GM10248 (cell line): ENCODE results near the gene EGR1.

Experiments used
- CTCF ChIA-PET: fragments of 300-600 bp; sonication (Branson Sonifier 250); formaldehyde crosslinking; extraction: SDS; loops from one replicate; lab custom pipeline; 2021; ENCODE audit warnings: antibody characterized with exemption; lab: Yijun Ruan, JAX
- POLR2A ChIA-PET: fragments of 350-650 bp; sonication (Branson Sonifier 250); formaldehyde crosslinking; extraction: SDS; loops from one replicate; lab custom pipeline; 2020; ENCODE audit warnings: antibody characterized with exemption; lab: Yijun Ruan, JAX
- DNase-seq: peaks from one replicate; pipeline ENCODE4 v3.0.0; 2012; ENCODE audit errors: extremely low spot score
- TF ChIP-seq, protein P1 (sequence below): IDR thresholded peaks from 2 replicates; pipeline ENCODE4 v1.5.1; 2012; ENCODE audit warnings: mild to moderate bottlenecking, low read depth; ENCODE audit errors: extremely low read depth, missing control alignments, control extremely low read depth

Gene EGR1

DNA sequence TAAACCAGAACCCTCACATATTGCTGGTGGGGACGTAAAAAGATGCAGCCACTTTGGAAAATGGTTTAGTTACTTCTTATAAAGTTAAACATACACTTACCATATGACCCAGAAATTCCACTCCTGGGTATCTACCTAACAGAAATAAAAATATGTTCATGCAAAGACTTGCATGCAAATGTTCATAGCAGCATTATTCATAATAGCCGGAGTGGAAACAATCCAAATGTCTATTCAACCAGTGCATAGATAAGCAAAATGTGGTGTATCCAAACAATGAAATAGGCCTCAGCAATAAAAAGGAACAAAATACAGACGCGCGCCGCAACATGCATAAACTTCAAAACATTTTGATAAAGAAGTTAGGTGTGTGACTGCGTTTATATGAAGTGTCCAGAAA is 11.6 kb downstream of the EGR1 start:
- ChIA-PET CTCF (interaction anchor here (2.4 kb wide), 1 partner anchor 27 kb away, joined by 6 read pairs; no protein-coding TSS in a partner anchor), POLR2A (no interaction called here)
- TF ChIP-seq, protein P1, sequence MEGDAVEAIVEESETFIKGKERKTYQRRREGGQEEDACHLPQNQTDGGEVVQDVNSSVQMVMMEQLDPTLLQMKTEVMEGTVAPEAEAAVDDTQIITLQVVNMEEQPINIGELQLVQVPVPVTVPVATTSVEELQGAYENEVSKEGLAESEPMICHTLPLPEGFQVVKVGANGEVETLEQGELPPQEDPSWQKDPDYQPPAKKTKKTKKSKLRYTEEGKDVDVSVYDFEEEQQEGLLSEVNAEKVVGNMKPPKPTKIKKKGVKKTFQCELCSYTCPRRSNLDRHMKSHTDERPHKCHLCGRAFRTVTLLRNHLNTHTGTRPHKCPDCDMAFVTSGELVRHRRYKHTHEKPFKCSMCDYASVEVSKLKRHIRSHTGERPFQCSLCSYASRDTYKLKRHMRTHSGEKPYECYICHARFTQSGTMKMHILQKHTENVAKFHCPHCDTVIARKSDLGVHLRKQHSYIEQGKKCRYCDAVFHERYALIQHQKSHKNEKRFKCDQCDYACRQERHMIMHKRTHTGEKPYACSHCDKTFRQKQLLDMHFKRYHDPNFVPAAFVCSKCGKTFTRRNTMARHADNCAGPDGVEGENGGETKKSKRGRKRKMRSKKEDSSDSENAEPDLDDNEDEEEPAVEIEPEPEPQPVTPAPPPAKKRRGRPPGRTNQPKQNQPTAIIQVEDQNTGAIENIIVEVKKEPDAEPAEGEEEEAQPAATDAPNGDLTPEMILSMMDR = no peak
- no peak for DNase-seq

DNA sequence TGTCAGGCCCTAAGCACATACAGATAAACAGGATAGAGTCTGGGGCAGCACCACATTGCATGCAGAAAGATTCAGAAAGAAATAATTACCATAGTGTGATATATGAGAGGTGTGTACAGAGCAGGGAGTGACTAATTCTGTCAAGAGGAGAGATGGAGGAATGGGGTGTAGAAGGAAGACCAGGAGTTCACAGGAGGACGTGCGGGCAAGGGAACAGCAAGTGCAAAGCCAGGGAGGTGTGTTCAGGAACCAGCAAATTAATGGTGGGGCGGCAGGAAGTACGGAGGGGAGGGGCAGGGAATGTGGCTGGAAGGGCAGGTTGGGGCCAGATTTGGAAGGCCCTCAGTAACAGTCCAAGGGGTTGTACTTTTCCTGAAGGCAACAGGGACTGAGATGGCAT is 17.4 kb downstream of the EGR1 start:
- POLR2A ChIA-PET = interaction anchor here (1.0 kb wide), 1 partner anchor 17 kb away, joined by 4 read pairs; the partner anchor contains the start of gene EGR1
- DNase-seq = no peak
- TF ChIP-seq, protein P1 = no peak
- CTCF ChIA-PET = no interaction called here

DNA sequence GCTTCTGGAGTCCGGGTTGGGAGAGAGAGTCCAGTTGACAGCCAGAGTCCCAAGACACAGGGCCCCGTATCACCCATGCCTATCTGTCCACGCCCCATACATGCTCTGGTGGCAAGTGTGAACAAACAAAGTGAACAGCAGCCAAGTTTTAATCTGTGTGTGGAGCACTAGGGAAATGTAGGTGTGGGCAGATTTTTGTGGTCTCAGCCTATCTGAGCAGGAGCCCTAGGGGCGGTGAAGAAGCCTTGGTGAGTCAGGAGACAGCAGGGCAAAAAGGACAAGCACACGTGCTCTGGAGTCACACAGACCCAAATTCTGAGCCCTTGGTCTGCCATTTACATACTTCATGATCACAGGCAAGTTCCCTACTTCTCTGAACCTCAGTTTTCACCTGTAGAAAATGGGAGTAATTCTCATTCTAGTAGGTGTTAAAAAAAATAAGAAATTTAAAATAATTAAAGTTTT is 23.2 kb downstream of the EGR1 start:
- POLR2A ChIA-PET = no interaction called here
- no peak for DNase-seq
- TF ChIP-seq, protein P1 = no peak
- CTCF ChIA-PET = no interaction called here

DNA sequence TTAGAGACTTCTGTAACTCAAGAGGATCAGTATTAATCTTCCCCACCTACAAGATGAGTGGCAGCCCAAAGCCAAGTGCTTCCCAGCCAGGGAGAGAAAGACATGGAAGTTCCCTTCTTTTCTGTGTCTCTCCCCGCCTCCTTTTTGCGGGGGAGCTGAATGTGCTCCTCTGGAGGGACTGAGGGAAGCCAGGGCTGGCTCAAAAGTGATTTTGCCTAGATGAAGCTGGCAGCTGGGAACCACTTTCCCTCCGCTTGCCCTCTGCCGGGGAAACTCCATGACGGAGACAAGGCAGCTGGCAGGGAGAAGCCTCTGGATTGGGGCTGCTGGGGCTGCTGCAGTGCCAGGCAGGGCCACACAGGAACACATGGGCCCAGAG is 24.4 kb downstream of the EGR1 start:
- ChIA-PET POLR2A (interaction anchor here (1.9 kb wide), 1 partner anchor 24 kb away, joined by 7 read pairs; the partner anchor contains the start of gene EGR1), CTCF (interaction anchor here (1.5 to 2.3 kb wide), 2 partner anchors 14 to 25 kb away, joined by 3 to 10 read pairs; no protein-coding TSS in a partner anchor)
- TF ChIP-seq, protein P1 = no peak
- no peak for DNase-seq

DNA sequence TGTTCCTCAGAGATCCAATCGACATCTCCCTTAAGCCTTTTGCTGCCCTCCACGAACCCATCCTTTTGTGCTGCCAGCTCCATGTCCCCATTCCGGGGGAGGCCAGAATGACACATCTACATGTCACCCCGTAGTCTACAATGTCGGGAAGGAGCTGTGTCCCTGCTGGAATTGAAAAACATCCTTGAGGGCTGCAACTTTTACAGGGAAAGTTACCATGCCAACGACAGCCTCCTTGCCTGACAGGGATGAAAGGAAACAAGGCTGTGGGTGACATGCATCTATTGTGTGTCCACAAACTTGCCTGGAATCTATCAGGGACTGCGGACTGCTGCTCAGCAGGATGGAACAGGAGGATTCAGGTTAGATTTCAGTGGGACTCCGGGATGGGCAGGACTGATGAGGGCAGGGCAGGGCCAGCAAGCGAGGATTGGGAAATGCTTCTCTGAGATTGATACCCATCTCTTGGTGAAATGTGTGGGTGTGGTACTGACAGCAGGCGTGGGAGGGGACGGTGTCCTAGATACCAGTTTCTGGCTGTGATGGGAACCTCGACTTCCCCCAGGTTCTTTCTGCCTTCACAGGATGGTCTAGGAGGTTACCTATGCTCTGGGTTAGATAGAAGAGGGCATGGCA is 25.5 kb downstream of the EGR1 start:
- ChIA-PET POLR2A (interaction anchor here (1.9 kb wide), 1 partner anchor 25 kb away, joined by 7 read pairs; the partner anchor contains the start of gene EGR1), CTCF (interaction anchor here (1.0 to 2.3 kb wide), 3 partner anchors 8 to 26 kb away, joined by 3 to 10 read pairs (median 3); no protein-coding TSS in a partner anchor)
- TF ChIP-seq, protein P1 = no peak
- DNase-seq = no peak

DNA sequence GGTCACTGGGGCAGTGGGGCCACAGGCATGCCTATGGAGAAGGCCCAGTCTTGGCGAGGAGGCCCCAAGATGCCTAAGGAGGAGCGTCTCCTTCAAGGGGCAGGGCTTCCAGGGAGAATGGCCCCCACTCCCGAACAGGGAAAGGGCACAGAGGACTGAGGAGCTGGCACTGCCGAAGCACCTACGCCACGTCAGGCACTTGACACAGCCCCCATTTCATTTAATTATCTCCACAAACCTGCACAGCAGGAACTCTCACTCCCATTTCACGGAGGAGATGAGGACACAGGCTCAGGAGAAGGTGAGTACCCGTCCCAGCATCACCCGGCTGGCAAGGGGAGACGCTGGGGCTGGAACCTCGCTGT is 26.0 kb downstream of the EGR1 start:
- CTCF ChIA-PET = interaction anchor here (1.0 to 2.3 kb wide), 2 partner anchors 8 to 12 kb away, joined by 3 to 10 read pairs; no protein-coding TSS in a partner anchor
- no peak for DNase-seq
- POLR2A ChIA-PET = interaction anchor here (1.9 kb wide), 1 partner anchor 26 kb away, joined by 7 read pairs; the partner anchor contains the start of gene EGR1
- TF ChIP-seq, protein P1 = no peak
